Skeletal muscle tissue (tissue), 4 donors: ENCODE measurements around the gene LEMD1. TPM values are rescaled to one million over a fixed set of nuclear protein-coding genes. Genes with fewer than 3 reads are reported as not detected.

Source experiments
- H3K27ac ChIP-seq: one replicate; pipeline ENCODE4 v1.7.0; 2013; ENCODE audit warnings: mild to moderate bottlenecking, low read depth, low read length, inconsistent platforms
- H3K27me3 ChIP-seq, 3 donors: one replicate each; pipeline ENCODE4 v1.7.0; 2013; ENCODE audit warnings: low read length in 3 of 3; ENCODE audit not compliant: control insufficient read depth in 3 of 3, insufficient read depth in 3 of 3
- H3K36me3 ChIP-seq, 3 donors: one replicate each; pipeline ENCODE4 v1.7.0; 2013; ENCODE audit warnings: low read length in 3 of 3; ENCODE audit not compliant: control insufficient read depth in 3 of 3, insufficient read depth in 3 of 3
- H3K4me1 ChIP-seq, 3 donors: one replicate each; pipeline ENCODE4 v1.7.0; 2013; ENCODE audit warnings: low read length in 3 of 3, mild to moderate bottlenecking in 3 of 3; ENCODE audit not compliant: control insufficient read depth in 3 of 3, insufficient read depth in 3 of 3
- H3K4me3 ChIP-seq, 3 donors: one replicate each; pipeline ENCODE4 v1.7.0; 2013; ENCODE audit warnings: low read length in 3 of 3
- H3K9ac ChIP-seq, 3 donors: one replicate each; pipeline ENCODE4 v1.7.0; 2013; ENCODE audit warnings: low read length in 3 of 3, mild to moderate bottlenecking in 3 of 3, moderate library complexity in 2 of 3, low read depth in 1 of 3
- H3K9me3 ChIP-seq, 3 donors: one replicate each; pipeline ENCODE4 v1.7.0; 2013; ENCODE audit warnings: low read length in 3 of 3; ENCODE audit not compliant: control insufficient read depth in 3 of 3
- total RNA-seq: library from RNA; depleted of rRNA; stranded (reverse); fragments of >200 nt; gene quantifications from one replicate; pipeline ENCODE4 v1.2.3, GENCODE V29; 2014
- donor health status: Osteomylitis.

LEMD1 gene
- total RNA-seq, 1 donor from 2014 or later: not detected

DNA sequence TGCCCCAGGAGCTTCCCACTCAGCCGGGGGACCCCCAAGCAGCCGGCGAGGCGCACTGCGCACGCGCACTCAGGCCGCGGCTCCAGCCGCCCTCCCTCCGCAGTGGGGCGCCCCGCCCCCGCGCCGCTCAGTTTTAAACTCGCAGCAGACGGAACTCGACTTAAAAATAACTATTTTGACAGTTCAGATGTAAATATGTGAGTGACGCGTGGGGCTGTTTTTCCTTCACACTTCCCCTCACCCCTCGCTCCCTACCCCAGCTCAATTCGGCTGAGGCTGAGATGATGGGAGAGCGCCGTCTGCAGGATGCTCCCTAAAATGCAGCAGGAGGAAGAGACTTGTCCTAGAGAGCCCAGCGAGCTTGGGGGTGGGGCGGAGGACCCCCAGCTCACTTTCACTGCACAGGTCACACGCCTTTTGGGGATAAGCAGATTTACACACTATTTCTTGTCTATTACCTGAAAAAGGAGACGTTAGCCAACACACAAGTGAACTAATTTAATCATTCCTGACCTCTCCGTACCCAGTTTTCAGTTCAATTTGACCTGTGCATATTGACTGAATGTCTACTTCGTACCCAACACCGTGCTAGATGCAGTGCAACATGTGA is 8.9 kb upstream of the LEMD1 start:
- H3K9ac ChIP-seq: peak overlapping the region; percentile 21 to 75 (median 51)
- H3K4me3 ChIP-seq: peak overlapping the region; percentile 64 to 83 (median 71)
- H3K27me3 ChIP-seq: peaks cover 0 to 8% (median 4%) of the 10 kb centered on the region in 3 donors
- no peaks in the 10 kb centered on the region for H3K9me3 ChIP-seq
- peaks cover 8% of the 10 kb centered on the region in 3 donors for H3K4me1 ChIP-seq
- H3K27ac ChIP-seq: no peak overlapping the region
- H3K36me3 ChIP-seq: no peaks in the 10 kb centered on the region

DNA sequence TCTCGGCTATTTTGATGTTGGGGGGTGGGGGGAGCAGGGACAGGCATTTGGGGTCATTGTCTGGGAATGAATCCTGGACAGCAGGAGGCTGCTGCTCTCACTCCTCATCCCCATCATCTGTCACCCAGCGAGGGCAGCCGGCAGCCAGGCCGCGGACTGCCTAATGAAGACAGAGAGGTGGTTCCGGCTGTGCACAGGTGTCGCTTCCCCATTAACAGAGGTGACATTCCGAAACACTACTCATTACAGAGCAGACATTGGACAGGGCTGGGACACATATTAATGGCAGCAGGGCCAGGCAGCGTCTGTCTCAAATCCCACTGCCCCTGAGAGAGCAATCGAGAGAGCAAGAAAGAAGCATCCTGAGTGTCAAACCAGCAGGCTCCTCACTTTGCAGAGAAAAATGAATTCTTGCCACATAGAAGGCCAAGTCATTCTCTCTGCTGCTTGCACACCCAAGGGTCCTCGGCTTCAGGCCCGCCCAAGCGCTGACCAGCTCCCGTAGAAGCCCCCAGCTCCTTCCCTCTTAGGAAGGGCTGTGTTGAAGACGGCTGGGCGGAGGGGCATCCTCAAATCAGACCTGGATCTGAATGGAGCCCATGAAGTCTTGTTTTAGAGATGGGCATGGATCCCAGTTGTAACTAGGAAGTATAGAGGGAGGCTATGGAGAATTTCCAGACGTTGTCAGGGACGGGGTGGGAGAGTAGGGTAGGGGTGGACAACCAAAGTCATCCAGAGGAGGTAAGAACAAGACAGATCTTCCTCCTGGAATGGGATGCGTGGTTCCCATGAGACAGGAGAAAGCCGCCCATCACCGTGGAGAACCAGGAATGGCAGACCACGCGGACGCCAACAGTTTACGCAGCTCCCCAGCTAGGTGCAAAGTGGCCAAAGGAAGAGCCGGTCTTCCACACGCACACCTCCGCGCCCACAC is 8.2 kb upstream of the LEMD1 start:
- Histone ChIP-seq H3K4me1 (peaks cover 8% of the 10 kb centered on the region in 3 donors), H3K9me3 (no peaks in the 10 kb centered on the region), H3K27ac (no peak overlapping the region), H3K9ac (peak overlapping the region; percentile 21 to 75 (median 51)), H3K36me3 (no peaks in the 10 kb centered on the region), H3K4me3 (peak overlapping the region; percentile 64 to 83 (median 71)), H3K27me3 (peaks cover 0 to 8% (median 4%) of the 10 kb centered on the region in 3 donors)

DNA sequence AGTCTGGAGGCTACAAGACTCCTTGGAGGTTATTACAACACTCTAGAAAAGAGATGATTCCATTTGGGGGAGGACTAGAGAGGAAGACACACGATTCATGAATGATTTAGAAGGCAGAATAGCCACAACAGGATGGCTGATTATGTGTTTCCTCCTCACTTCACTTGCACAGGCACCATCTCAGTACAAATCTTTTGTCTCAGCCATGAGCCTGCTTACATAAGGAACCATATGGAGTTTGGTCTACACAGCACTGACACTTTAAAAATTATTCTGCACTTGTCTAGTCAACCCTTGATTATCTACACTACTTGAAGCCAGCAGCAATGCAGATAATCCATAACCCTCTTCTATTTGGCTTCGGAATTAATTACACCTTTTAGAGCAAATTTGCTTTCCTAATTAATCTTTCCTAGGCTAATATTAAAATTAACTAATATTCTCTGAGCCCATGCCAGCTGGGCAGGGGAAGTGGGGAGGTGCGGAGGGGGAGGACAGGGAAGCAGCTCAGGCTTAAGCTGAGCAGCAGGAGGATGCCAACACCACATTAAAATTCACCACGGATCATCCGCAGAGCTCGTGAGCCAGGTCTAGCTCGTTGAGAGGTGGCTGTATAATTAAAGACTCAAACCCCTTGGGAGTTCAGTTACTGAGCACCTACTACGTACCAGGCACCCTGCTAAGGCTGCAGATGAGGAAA is 3.2 kb upstream of the LEMD1 start:
- H3K27me3 ChIP-seq: no peaks in the 10 kb centered on the region
- H3K9me3 ChIP-seq: no peaks in the 10 kb centered on the region
- H3K27ac ChIP-seq: no peak overlapping the region
- H3K36me3 ChIP-seq: no peaks in the 10 kb centered on the region
- H3K4me3 ChIP-seq: no peak overlapping the region
- peaks cover 0 to 8% (median 4%) of the 10 kb centered on the region in 3 donors for H3K4me1 ChIP-seq
- H3K9ac ChIP-seq: no peak overlapping the region

- Histone ChIP-seq H3K36me3 (no peaks in the 10 kb centered on the region), H3K4me1 (peaks cover 0 to 8% (median 4%) of the 10 kb centered on the region in 3 donors), H3K9ac (no peak overlapping the region), H3K27me3 (no peaks in the 10 kb centered on the region), H3K9me3 (no peaks in the 10 kb centered on the region), H3K4me3 (no peak overlapping the region), H3K27ac (no peak overlapping the region)
Observed at GRCh38 chr1:205423814-205424399, 2.1 kb upstream of the LEMD1 start.

DNA sequence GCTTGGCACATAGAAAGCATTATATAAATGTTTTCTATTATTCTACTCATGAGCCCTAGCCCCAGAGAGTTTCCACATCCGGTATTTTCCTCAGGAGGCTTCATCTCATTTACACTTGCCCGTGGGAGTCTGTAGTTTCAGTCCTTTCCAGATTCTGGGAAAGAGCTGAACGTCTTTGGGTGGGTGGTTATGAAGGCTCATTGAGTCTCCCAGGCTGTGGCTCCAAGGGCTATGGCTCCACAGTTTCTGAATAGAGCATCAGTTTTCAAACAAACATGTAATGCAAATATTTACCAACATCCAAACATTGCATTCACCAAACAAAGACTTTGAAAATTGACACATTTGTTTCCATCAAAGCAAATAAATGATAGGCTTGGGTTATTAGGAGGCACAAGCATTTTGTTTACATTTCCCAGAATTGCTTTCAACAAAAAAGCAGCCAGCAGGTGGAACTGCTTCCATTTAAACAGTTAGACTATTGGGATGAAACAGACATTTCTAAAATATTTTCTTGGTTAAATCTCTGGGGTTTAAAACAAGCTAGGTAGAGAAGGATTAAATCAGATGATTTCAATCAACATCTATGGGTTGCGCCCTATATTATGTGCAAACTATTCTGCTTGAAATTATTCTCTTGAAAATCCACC is 1.3 kb upstream of the LEMD1 start:
- Histone ChIP-seq H3K9ac (no peak overlapping the region), H3K4me1 (peaks cover 0 to 8% (median 4%) of the 10 kb centered on the region in 3 donors), H3K27ac (no peak overlapping the region)

GRCh38 chr1:205420938-205421337 is 918 bp downstream of the LEMD1 start:
- Histone ChIP-seq H3K4me3 (no peak overlapping the region), H3K27me3 (no peaks in the 10 kb centered on the region), H3K36me3 (no peaks in the 10 kb centered on the region), H3K4me1 (peaks cover 0 to 8% (median 4%) of the 10 kb centered on the region in 3 donors), H3K9me3 (no peaks in the 10 kb centered on the region), H3K27ac (no peak overlapping the region), H3K9ac (no peak overlapping the region)

More for the DNA sequence above, 1.3 kb upstream of the LEMD1 start:
- Histone ChIP-seq H3K9me3 (no peaks in the 10 kb centered on the region), H3K4me3 (no peak overlapping the region), H3K27me3 (no peaks in the 10 kb centered on the region), H3K36me3 (no peaks in the 10 kb centered on the region)

DNA sequence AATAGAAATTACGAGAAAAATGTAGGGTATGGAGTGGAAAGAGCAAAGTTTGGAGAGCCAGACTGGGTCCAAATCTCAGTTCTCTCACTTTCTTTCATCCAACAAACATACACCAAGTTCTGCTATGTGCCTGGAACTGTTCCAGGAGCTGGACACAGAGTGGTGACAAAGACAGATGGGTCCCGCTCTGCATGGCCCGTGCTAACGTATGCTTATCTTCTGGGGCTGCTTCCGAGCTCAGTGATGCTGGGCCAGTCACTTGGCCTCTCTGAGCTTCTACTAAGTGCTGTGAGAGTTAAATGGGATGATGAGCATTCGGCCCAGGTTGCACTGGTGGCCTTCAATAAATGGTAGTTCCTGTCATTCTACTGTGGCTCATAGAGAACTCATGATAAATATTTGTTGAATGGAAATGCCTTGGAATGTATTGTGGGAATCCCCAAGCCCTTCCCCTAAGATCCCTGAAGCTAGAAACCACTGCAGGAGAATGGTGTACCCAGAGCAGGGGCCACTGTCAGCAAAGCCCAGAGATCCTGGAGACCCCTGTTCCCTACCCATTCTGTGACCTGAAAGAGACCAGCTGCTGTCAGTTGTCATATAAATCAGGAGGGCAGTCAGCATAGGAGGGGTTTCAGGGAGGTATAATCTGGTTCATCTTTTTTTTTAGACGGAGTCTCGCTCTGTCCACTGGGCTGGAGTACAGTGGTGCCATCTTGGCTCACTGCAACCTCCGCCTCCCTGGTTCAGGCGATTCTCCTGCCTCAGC is 3.8 kb downstream of the LEMD1 start:
- Histone ChIP-seq H3K4me3 (no peak overlapping the region), H3K9me3 (no peaks in the 10 kb centered on the region), H3K36me3 (no peaks in the 10 kb centered on the region), H3K9ac (no peak overlapping the region), H3K4me1 (peaks cover 0 to 4% (median 3%) of the 10 kb centered on the region in 3 donors), H3K27me3 (no peaks in the 10 kb centered on the region), H3K27ac (no peak overlapping the region)

DNA sequence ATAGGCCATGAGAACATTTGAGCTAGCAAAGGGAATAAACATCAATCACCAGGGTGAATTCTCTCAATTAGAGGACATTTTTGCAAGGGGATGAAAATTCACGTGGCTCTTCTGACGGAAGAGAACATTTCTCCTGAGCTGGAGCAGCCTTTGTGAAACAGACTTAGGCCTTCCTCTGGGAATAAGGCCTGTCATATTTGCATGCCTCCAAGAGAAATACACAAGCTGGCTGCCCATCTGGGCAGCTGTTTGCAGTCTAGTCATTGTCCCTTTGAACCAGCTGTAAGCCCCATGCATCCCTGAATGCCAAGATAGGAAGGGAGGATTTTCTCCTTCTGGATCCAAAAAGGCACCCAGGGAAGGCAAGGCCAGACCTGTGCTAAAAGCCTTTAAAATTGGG is 5.5 kb downstream of the LEMD1 start:
- Histone ChIP-seq H3K36me3 (no peaks in the 10 kb centered on the region), H3K4me1 (peaks cover 0 to 1% (median 0%) of the 10 kb centered on the region in 3 donors), H3K4me3 (no peak overlapping the region), H3K27me3 (no peaks in the 10 kb centered on the region), H3K9me3 (no peaks in the 10 kb centered on the region), H3K27ac (no peak overlapping the region), H3K9ac (no peak overlapping the region)
